GM19397 (cell line): ENCODE results near the gene TMEM80.
"Not testable (repeated sequence)": the region's sequence is repeated elsewhere in the genome, so short reads cannot be mapped to it uniquely, and the experiment has no call there.

Experiments
- ATAC-seq: cut with Tn5 transposase; IDR thresholded peaks from one replicate; pipeline ENCODE4 v1.9.1; 2021; ENCODE audit warnings: mild to moderate bottlenecking, moderate library complexity; ENCODE audit not compliant: unreplicated experiment

TMEM80 gene

GRCh38 chr11:695538-696248, at the start of gene TMEM80:
TSS of gene TMEM80 (plus strand) at chr11:695816. CDS start at chr11:695828, 12 bp downstream.
- ATAC-seq = peak; percentile 70

DNA sequence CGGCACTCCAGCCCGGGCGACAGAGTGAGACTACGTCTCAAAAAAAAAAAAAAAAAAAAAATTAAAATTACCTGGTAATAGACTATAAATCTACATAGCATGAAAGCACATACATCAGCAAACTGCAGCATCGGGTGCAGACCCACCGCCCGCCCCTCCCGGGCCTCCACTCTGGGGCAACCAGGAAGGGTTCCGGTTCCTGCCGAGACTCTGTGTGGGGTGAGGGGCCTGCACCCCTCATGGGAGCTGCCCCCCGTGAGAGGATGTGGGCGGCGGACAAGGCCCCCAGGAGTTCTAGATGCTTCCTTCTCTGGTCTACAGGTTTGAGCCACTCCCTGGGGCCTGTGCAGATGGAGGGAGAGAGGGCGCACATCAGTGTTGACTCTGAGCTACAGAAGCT, 49.4 kb upstream of the TMEM80 start:
- no peak for ATAC-seq

GRCh38 chr11:647672-648158, 47.9 kb upstream of the TMEM80 start:
- ATAC-seq = not testable (repeated sequence)

GRCh38 chr11:650482-650881, 45.1 kb upstream of the TMEM80 start:
- no peak for ATAC-seq

GRCh38 chr11:653136-653535, 42.5 kb upstream of the TMEM80 start:
- not testable (repeated sequence) for ATAC-seq

GRCh38 chr11:653837-654236, 41.8 kb upstream of the TMEM80 start:
- ATAC-seq = no peak

DNA sequence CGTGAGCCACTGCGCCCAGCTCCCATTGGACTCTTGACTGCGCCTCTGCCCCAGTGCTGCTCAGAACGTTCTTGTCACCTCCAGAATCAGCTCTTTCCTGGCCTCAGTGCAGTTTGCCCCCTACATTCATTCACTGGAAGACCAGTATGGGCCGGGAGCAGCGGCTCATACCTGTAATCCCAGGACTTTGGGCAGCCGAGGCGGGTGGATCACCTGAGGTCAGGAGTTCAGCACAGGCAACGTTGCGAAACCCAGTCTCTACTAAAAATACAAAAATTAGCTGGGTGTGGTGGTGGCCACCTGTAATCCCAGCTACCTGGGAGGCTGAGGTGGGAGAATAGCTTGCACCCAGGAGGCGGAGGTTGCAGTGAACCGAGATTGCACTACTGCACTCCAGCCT, 41.2 kb upstream of the TMEM80 start:
- not testable (repeated sequence) for ATAC-seq

DNA sequence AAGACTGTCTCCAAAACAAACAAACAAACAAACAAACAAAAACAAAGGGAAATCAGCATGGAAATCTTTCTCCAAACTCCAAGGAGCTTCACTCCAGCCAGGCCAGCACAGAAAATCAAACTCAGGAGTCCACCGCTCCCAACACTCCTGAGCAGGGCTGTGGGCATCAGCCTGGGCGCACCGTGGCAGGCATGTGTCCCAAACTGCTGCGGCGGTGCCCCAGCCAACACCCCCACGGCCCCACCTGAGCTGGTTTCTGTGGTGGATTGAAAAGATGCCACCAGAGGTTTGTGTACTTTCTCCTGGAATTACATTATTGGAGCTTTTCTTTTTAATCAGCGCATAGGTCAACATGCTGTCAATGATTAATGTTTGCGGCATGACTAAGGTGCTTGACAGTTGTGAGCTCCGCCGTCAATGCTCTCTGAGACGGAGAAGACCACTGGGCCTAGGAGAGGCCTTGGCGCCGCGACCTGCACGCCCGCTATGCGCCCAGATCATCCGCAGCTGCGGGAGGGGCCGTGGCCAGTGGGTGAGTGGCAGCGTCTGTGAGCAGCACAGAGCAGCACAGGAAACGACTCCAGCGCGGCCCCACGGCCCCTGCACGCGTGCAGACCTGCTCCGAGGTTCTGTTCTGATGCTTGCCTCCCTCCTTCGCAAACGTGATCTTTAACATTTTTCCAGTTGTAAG, 40.4 kb upstream of the TMEM80 start:
- no peak for ATAC-seq

DNA sequence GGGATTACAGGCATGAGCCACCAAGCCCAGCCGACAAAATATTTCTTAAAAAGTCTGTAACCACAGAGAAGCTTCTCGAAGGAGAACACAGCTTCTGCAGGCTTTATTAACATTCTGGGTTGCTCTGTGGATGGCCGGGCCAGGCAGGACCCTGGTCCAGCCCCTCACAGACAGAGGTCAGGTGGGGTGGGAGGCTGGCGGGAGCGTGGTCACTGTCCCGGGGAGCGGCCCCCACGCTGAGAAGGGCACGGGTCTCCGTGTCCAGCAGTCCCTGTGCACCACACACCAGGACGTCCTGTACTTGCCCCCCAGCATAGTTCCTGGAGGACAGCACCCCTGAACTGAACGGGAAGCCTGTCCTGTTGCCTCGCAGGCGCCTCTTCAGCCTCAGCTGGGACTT, 39.2 kb upstream of the TMEM80 start:
- no peak for ATAC-seq

DNA sequence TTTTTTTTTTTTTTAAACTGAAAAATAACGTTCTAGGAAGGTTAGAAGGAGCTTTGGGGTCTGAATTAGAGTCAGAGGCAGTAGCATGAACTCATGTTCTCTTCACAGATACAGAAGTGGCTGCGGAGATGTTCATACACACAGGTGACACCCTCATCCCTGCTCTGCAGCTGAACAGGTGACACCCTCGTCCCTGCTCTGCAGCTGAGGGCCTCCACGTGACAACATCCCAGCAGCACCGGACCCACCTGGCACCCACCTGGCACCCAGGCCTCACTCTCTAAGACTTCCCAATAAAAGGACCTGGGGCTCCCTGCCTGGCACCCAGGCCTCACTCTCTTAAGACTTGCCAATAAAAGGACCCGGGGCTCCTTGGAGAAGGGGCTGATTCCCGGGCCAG, 38.8 kb upstream of the TMEM80 start:
- no peak for ATAC-seq

- ATAC-seq = no peak
Measured at GRCh38 chr11:657691-658126, 37.9 kb upstream of the TMEM80 start.

GRCh38 chr11:659532-660085, 36.0 kb upstream of the TMEM80 start:
- no peak for ATAC-seq

- ATAC-seq = no peak
Measured at GRCh38 chr11:660281-660680, 35.3 kb upstream of the TMEM80 start.

GRCh38 chr11:660681-661444, 34.8 kb upstream of the TMEM80 start:
- ATAC-seq = no peak

- no peak for ATAC-seq
Measured at GRCh38 chr11:662689-663274, 32.8 kb upstream of the TMEM80 start.

GRCh38 chr11:665062-665703, 30.4 kb upstream of the TMEM80 start:
- no peak for ATAC-seq

DNA sequence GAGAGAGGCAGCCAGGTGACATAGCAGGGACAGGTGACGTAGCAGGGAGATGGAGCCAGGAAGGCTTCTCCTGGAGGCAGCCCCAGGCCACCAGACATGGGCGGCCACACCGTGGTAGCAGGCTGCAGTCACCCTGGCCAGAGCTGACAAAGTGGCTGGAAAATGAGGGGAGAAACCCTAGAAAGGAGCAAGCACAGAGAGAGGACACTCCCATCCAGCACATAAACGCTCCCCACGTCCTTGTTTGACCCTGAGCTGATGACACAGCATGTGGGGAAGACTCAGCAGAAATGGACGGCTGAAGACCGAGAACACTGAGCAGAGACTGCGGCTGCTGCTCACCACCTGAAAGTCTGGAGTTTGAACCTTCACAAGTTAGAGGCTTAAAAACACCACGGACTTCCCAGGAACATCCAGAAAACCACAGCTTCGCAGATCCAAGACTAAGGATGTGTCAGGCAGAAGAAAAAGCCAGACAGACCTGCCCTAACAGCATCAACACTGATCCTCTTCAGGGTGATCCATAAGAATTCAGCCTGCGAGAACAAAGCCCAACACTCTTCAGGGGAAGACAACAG, 29.8 kb upstream of the TMEM80 start:
- no peak for ATAC-seq

- ATAC-seq = no peak
Measured at GRCh38 chr11:673866-674265, 21.8 kb upstream of the TMEM80 start.

DNA sequence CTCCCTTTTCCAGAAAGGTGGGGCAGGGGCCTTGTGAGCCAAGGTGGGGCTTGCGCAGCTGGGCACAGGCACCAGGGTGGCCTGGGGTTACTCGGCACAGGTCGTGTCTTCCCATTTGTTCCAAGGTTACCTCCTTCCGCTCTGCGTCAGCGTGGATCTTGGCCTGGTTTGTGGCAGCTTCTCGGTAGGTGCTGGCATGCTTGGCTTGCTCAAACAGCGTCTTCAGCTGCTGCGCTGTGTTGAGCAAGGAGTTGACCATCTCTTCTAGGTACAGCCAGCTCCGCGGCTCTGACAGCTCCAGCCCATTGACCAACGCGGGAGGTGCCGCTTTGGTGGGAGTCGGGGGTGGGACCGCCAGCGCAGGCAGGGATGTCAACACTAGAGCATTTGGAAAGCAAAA, 21.2 kb upstream of the TMEM80 start:
- no peak for ATAC-seq

- no peak for ATAC-seq
Measured at GRCh38 chr11:678297-678696, 17.3 kb upstream of the TMEM80 start.
